Progenitor cell of endocrine pancreas (in vitro differentiated cells): ENCODE data around the gene SPTBN4. TPM values are rescaled to one million over a fixed set of nuclear protein-coding genes. Genes with fewer than 3 reads are reported as not detected.

Experiments used
- DNase-seq: peaks from one replicate; pipeline ENCODE4 v3.0.0; 2021; ENCODE audit warnings: low spot score; ENCODE audit not compliant: unreplicated experiment
- H3K27ac Mint-ChIP-seq: 2 replicates; pipeline ENCODE4 v1.8.0; 2021; ENCODE audit warnings: mild to moderate bottlenecking, moderate library complexity, mixed read lengths
- H3K27me3 Mint-ChIP-seq: 2 replicates; pipeline ENCODE4 v1.8.0; 2021; ENCODE audit warnings: mixed read lengths
- H3K36me3 Mint-ChIP-seq: 2 replicates; pipeline ENCODE4 v1.8.0; 2022; ENCODE audit warnings: mixed read lengths; ENCODE audit not compliant: insufficient read depth
- H3K4me1 Mint-ChIP-seq: 2 replicates; pipeline ENCODE4 v1.8.0; 2021; ENCODE audit warnings: low read depth, mixed read lengths
- H3K4me3 Mint-ChIP-seq: 2 replicates; pipeline ENCODE4 v1.8.0; 2021; ENCODE audit warnings: low read depth, mild to moderate bottlenecking, moderate library complexity, mixed read lengths
- H3K9me3 Mint-ChIP-seq: 2 replicates; pipeline ENCODE4 v1.8.0; 2021; ENCODE audit warnings: low read depth, mixed read lengths
- total RNA-seq: library from RNA; stranded (reverse); gene quantifications from 2 replicates; pipeline ENCODE4 v1.2.1, GENCODE V29; 2021
- TF ChIP-seq, protein P1 (sequence below): fragments of 200-600 bp; sonication (generic); IDR thresholded peaks from one replicate; pipeline ENCODE4 v1.5.0; 2021; ENCODE audit warnings: antibody characterized with exemption, mild to moderate bottlenecking; ENCODE audit not compliant: unreplicated experiment

SPTBN4 gene
- total RNA-seq, 1 donor from 2014 or later, result 3.1 TPM

DNA sequence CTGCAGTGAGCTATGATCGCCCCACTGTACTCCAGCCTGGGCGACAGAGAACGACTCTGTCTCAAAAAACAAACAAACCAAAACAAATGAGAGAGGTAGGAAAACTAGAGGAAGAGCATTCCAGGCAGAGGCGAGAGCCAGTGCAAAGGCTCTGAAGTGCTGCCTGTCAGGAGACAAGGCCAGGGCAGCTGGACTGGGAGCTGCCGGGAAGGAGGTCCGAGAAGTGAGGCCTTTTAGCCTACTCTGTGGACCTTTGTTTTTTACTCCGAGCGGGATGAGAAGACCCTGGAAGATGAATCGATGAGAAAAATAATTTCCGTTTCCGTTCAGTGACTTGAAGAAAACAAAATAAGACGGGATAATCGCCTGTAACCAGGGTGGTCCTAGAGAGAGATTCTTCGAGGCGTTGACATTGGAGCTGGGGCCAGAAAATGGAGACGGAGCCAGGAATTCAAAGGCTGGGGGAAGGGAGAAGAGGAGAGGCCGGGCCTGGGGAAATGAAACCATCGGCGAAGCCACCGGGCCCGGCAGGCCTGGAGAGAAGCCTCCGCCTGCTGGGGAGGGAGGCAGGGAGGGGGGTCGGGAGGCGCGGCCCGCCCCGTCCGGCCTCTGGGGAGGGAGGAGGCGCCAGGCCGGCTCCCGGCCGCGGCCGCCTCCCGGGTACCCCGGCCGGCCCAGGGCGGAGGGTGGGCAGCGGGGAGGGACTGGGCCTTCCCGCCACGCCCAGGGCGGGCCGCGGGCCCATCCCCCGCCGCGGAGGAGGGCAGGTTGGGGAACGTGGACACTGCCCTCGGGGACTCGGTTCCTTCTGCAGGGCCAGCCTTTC lies 33.2 kb upstream of the SPTBN4 start:
- H3K36me3 Mint-ChIP-seq, result no peaks in the 10 kb centered on the region
- TF ChIP-seq, protein P1, sequence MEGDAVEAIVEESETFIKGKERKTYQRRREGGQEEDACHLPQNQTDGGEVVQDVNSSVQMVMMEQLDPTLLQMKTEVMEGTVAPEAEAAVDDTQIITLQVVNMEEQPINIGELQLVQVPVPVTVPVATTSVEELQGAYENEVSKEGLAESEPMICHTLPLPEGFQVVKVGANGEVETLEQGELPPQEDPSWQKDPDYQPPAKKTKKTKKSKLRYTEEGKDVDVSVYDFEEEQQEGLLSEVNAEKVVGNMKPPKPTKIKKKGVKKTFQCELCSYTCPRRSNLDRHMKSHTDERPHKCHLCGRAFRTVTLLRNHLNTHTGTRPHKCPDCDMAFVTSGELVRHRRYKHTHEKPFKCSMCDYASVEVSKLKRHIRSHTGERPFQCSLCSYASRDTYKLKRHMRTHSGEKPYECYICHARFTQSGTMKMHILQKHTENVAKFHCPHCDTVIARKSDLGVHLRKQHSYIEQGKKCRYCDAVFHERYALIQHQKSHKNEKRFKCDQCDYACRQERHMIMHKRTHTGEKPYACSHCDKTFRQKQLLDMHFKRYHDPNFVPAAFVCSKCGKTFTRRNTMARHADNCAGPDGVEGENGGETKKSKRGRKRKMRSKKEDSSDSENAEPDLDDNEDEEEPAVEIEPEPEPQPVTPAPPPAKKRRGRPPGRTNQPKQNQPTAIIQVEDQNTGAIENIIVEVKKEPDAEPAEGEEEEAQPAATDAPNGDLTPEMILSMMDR, result no peak
- peaks cover 3% of the 10 kb centered on the region for H3K9me3 Mint-ChIP-seq
- H3K27ac Mint-ChIP-seq, result peak overlapping the region; percentile 99
- no peaks in the 10 kb centered on the region for H3K27me3 Mint-ChIP-seq
- peak; percentile 49 for DNase-seq
- peaks cover 9% of the 10 kb centered on the region for H3K4me1 Mint-ChIP-seq
- H3K4me3 Mint-ChIP-seq, result peak overlapping the region; percentile 73

DNA sequence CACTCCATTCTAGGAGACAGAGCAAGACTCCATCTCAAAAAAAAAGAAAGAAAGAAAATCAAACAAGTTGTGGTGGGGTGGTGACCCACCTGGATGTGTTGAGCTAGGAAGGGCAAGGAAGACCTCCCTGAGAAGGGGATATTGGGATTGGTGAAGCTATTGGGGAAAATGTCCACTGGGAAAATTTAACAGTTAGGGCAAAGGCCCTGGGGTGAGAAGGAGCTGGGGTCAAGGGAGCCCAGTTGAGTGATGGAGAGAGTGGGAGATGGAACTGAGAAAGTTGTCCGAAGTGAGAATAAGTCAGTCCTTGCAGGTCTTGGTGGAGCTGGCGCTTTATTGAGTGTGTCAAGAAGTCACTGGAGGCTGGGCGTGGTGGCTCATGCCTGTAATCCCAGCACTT lies 28.5 kb upstream of the SPTBN4 start:
- H3K27me3 Mint-ChIP-seq, result no peaks in the 10 kb centered on the region
- peaks cover 3% of the 10 kb centered on the region for H3K9me3 Mint-ChIP-seq
- peak overlapping the region; percentile 83 for H3K27ac Mint-ChIP-seq
- H3K4me1 Mint-ChIP-seq, result peaks cover 17% of the 10 kb centered on the region
- no peak overlapping the region for H3K4me3 Mint-ChIP-seq
- H3K36me3 Mint-ChIP-seq, result peaks cover 7% of the 10 kb centered on the region
- TF ChIP-seq, protein P1, result no peak
- DNase-seq, result no peak

DNA sequence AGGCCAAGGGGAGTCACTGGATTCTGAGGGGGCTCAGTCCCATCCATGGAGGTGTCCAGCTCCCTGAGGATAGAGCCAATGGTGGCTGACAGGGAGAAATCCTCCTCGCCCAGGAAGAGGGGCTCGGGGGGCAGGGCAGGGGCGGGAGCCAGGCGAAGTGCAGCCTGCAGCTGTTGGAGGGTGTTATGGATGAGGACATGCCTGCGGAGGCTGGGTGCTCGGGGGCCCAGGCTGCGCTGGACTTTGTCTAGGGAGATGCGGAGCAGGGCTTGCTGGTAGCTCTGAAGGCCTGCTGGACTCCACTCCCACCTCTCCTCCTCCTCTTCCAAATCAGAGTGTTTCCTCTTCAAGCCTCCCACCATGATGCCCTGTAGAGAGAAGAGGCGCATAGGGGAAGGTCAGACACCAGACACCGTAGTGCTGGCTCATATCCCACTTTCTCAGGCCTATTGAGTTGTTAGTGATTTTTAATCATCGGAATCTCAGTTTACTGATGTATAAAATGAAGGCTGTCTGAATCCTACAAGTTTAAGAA lies 25.0 kb upstream of the SPTBN4 start:
- H3K27me3 Mint-ChIP-seq, result no peaks in the 10 kb centered on the region
- peaks cover 17% of the 10 kb centered on the region for H3K4me1 Mint-ChIP-seq
- H3K9me3 Mint-ChIP-seq, result no peaks in the 10 kb centered on the region
- peak overlapping the region; percentile 97 for H3K27ac Mint-ChIP-seq
- peak overlapping the region; percentile 95 for H3K4me3 Mint-ChIP-seq
- TF ChIP-seq, protein P1, result no peak
- no peak for DNase-seq
- peaks cover 7% of the 10 kb centered on the region for H3K36me3 Mint-ChIP-seq

DNA sequence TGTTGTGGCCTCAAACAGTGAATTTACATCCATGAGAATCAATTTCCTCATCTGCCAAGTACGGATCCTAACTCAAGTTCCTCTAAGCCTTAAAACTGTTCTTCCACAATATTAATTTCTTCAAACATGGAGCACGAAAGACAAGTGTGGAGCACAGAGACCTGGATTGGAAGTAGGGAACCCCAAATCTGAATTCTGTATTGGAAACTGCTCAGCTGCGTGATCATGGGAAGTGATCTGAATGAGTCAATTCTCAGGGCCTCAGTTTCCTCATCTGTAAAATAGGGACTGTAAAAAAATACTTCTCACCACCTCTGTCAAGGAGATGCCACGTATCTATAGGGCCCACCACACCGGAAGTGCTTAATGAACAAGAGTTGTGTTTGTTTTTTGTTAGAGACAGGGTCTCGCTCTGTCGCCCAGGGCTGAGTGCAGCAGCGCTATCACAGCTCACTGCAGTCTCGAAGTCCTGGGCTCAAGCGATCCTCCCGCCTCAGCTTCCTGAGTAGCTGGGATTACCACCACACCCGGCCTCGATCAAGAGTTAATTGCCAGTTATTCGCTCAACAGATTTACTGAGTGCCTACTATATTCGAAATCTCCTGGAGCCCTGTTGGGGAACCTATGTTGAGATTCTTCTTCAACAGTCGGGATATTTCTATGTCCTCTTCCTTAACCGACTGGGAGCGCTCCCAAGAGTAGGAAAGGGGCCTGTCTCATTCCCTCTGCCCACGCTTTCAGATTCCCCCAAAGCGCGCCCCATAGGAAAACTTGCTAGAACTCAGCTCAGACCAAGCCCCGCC lies 24.3 kb upstream of the SPTBN4 start:
- H3K4me1 Mint-ChIP-seq, result peaks cover 17% of the 10 kb centered on the region
- H3K27me3 Mint-ChIP-seq, result no peaks in the 10 kb centered on the region
- H3K36me3 Mint-ChIP-seq, result peaks cover 7% of the 10 kb centered on the region
- H3K27ac Mint-ChIP-seq, result peak overlapping the region; percentile 97
- H3K4me3 Mint-ChIP-seq, result peak overlapping the region; percentile 95
- H3K9me3 Mint-ChIP-seq, result no peaks in the 10 kb centered on the region
- DNase-seq, result no peak
- TF ChIP-seq, protein P1, result no peak
